Measurements from ENCODE around the gene SEMA4C.

SEMA4C gene

DNA sequence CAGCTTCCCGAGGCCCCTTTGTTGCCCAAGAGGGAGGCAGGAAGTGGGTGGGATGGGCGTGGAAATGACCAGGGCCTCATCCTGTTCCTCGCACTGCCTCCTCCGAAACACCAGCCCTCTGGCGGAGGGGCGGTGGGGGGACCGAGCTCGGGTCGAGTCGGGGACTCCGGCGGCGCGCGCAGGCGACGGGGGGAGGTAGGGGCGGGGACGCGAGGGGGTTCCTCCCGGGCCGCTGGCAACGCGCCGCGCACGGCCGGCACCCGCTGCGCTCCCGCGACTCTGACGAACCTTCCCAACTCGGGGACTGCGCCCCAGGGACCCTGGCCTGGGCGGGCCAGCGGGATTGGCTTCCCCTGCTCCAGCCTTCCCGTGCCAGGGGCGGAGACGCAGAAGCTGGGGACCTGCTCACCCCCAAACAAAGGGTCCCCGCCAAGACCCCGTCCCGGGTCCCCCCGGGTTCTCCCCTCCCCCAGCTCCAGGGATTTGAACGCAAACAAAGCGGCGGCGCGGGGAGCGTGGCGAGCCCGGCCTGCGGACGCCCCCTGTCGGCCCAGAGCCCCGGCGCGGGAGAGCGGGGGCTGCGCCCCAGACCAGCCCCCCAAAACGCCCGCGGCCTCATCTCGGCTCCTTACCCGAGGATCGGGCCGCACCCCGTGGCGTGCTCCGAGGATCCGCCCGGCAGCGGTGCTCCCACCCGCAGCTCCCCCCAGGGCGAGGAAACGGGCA, 1.2 kb downstream of the SEMA4C start:
- peak; percentile 39 for TF ChIP-seq CTCF (IDR thresholded peaks at IDR 0.05; ENCODE audit: insufficient read depth, low read depth, low read length, missing control alignments)
- H3K4me3 ChIP-seq (ENCODE audit: low read length): peak overlapping the region; percentile 76
- peak; percentile 70 for DNase-seq (ENCODE audit: low read depth)

DNA sequence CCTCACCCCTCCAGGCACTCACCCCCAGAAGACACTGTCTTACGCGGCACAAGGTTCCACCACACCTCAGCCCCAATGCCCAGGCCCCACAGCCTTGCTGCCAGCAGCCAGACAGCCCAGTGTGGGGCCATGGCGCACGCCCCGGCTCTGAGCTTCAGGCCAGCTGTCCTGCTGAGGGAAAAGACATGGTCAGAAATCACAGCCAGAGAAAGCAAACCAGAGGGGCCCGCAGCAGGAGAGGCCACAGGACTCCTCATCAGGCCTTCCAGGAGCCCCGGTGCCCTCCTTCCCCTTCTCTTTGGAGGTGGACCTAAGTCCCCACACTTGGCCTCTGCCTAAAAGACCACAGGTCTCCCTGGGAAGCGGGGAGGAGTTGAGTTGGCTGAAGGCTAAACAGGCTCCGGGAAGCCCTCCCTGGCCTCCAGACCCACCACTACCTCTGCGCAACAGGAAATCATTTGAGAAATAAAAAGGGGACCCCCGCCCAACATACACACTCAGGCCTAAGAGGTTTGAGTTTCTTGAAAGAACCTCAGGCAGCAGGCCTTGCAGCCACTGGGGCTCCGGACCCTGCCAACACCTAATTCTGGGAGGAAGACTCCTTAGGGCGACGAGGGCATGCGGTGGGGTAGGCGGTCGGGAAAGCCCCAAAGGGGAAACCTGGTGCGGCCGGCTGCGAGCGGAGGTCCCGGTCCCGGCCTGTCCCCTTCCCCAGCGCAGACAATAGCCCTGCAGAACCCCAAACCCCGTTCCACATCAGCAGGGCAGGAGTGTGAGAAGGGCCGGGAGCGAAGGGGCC, 1.9 kb downstream of the SEMA4C start:
- TF ChIP-seq CTCF (IDR thresholded peaks at IDR 0.05; ENCODE audit: insufficient read depth, low read depth, low read length, missing control alignments): no peak
- DNase-seq (ENCODE audit: low read depth): no peak
- peak overlapping the region; percentile 76 for H3K4me3 ChIP-seq (ENCODE audit: low read length)

DNA sequence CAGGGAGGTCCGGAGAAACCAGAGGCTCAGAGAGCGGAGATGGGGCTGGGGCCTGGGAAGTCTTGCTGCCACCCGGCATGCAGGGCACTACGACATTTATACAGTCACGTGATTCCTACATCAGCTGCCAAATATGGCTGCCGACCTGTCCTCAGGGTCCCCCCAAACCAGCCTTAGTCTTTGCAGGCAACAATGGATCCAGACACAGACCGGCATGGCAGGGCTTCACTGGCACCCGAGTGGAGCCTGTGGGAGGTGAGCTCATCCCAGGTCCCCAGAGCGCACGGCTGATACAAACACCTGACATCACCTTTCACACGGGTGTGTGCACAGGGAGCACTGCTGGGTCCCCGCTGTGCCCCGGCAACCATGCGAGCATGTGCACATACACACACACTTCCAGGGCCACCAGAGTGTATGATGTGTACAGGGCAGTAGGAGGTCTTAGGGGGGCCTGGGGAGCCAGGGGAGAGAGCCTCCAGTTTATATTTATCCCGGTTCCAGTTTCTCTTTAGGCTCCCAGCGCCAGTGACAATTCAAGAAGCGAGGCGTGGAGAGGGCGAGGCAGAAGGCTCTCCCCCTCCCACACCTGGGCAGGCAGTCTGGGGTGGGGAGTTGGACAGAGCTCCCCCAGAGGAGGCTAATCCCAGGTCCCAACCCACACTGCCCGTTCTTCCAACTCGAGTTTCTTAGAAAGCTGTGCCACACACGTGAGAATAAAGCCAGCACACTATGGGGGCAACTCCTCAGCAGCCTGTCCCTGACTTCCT, 2.7 kb downstream of the SEMA4C start:
- peak overlapping the region; percentile 76 for H3K4me3 ChIP-seq (ENCODE audit: low read length)
- no peak for DNase-seq (ENCODE audit: low read depth)
- no peak for TF ChIP-seq CTCF (IDR thresholded peaks at IDR 0.05; ENCODE audit: insufficient read depth, low read depth, low read length, missing control alignments)

- no peak for TF ChIP-seq CTCF (IDR thresholded peaks at IDR 0.05; ENCODE audit: insufficient read depth, low read depth, low read length, missing control alignments)
- no peak for DNase-seq (ENCODE audit: low read depth)
- H3K4me3 ChIP-seq (ENCODE audit: low read length): no peak overlapping the region
Measured at GRCh38 chr2:96866586-96866985, 3.3 kb downstream of the SEMA4C start.

GRCh38 chr2:96866149-96866548, 3.7 kb downstream of the SEMA4C start:
- no peak overlapping the region for H3K4me3 ChIP-seq (ENCODE audit: low read length)
- TF ChIP-seq CTCF (IDR thresholded peaks at IDR 0.05; ENCODE audit: insufficient read depth, low read depth, low read length, missing control alignments): no peak
- DNase-seq (ENCODE audit: low read depth): no peak

- no peak for DNase-seq (ENCODE audit: low read depth)
- H3K4me3 ChIP-seq (ENCODE audit: low read length): no peak overlapping the region
- TF ChIP-seq CTCF (IDR thresholded peaks at IDR 0.05; ENCODE audit: insufficient read depth, low read depth, low read length, missing control alignments): no peak
Measured at GRCh38 chr2:96865654-96866053, 4.2 kb downstream of the SEMA4C start.

All from epithelial cell of esophagus (primary cell).